GM21737 (cell line): Measurements from ENCODE around the gene RTN3.
"Not testable (repeated sequence)": the region's sequence is repeated elsewhere in the genome, so short reads cannot be mapped to it uniquely, and the experiment has no call there.

Experiments used
- ATAC-seq: cut with Tn5 transposase; IDR thresholded peaks from one replicate; pipeline ENCODE4 v1.9.1; 2021; ENCODE audit warnings: mild to moderate bottlenecking, moderate library complexity; ENCODE audit not compliant: unreplicated experiment

The RTN3 gene

DNA sequence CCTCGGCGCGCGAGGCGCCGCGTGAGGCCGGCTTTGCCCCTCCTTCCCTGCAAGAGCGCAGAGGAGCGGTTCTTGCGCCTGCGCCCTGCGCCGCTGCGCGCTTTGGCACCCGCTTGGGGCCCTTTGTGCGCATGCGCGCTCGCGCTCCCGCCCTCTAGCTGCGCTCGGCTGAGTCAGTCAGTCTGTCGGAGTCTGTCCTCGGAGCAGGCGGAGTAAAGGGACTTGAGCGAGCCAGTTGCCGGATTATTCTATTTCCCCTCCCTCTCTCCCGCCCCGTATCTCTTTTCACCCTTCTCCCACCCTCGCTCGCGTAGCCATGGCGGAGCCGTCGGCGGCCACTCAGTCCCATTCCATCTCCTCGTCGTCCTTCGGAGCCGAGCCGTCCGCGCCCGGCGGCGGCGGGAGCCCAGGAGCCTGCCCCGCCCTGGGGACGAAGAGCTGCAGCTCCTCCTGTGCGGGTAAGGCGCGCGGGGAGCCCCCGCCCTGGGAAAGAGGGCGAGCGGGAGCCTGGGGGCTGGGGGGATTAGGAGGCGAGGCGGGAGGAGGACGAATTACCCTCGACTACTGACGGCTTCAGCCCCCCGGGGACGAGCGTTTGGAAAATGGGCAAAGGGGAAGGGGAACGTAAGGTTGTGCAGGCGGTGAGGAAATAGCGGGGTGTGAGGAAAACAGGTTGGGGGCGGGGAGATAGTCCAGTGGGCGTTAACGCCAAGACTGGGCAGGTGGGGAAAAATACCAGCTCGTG, at the start of gene RTN3:
TSS of gene RTN3 (plus strand) at position 180 of the 745 bp plus-strand sequence. CDS start at position 317, 137 bp downstream.
- peak; percentile 86 for ATAC-seq

DNA sequence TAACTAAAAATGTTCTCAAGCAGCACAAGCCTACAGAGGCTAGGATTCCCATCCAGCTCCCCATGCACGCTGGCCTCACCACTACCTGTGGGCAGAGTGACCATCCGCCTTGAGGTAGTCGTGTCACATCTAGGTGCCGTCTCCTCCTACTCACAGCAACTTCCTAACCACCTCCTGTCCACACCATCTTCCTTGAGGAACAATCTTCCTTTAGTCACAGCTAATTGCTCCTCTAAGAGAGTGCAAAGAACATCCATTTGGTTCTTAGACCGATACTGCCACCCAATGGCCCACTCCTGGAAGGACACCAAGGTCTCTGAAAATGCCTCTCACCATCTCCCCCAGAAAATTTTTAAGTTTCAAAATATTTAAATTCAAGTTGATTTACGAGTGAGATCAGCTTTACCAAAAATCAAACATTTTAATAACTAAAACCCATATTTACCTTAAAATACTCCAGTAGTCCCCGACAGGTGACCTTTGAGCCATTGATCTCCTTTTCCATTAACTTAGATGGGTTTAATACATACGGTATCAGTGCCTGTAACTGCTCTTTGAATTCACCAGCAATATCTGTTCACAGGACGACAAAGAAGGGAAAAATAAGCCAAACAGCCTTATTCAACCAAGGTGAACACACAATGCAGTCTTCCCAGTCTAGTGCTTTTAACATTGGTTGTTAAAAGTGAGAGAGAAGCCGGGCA, 45.4 kb upstream of the RTN3 start:
- no peak for ATAC-seq

DNA sequence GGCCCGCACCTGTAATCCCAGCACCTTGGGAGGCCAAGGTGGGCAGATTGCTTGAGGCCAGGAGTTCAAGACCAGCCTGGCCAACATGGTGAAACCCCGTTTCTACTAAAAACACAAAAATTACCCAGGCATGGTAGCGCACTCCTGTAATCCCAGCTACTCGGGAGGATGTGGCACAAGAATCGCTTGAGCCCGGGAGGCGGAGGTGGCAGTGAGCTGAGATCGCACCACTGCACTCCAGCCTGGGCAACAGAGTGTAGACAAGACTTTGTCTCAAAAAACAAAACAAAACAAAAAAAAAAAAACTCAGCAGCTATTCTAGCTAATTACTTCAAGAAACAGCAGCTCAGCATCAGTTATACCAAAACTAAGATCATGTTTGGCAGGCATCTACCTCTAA, 42.9 kb upstream of the RTN3 start:
- ATAC-seq = not testable (repeated sequence)

- no peak for ATAC-seq
Measured at GRCh38 chr11:63639199-63639832, 42.0 kb upstream of the RTN3 start.

GRCh38 chr11:63641727-63642126, 39.6 kb upstream of the RTN3 start:
- ATAC-seq = no peak

GRCh38 chr11:63643205-63643604, 38.1 kb upstream of the RTN3 start:
- ATAC-seq = no peak

- ATAC-seq = no peak
Measured at GRCh38 chr11:63652671-63653070, 28.6 kb upstream of the RTN3 start.

- ATAC-seq = no peak
Measured at GRCh38 chr11:63660972-63661371, 20.3 kb upstream of the RTN3 start.

DNA sequence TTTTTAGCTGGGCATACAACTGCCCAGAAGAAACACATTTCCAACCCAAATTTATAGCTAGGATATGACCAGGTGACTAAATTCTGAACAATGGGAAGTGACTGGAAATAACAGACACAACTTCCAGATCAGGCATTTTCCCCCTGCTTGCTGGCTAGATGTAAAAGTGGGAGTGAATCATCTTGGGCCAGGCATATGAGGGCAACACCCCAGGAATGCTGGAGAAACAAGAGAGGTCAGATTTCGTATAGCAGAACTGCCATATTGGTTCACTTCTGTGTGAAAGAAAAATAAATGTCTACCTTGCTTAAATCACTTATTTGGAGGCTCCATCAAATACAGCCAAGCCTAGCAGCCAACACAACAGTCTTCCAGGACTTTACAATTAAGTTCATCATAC, 17.5 kb upstream of the RTN3 start:
- no peak for ATAC-seq

GRCh38 chr11:63666874-63667273, 14.4 kb upstream of the RTN3 start:
- no peak for ATAC-seq

- ATAC-seq = no peak
Measured at GRCh38 chr11:63667995-63668795, 13.1 kb upstream of the RTN3 start.

DNA sequence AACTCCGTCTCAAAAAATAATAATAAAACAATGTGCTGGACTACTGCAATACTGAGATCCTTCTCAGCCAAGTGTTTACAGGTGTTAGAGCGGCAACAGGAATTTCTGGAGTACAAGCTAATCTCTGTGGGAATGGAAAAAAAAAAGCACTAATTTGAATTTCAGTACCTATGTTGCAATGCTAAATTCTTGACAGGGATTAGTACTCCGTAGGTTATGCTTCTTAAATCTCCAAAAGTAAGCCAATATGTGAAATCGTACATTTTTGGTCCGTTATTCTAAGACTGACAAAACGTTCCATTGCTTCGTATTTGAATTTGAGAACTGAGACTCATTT, 11.2 kb upstream of the RTN3 start:
- no peak for ATAC-seq

GRCh38 chr11:63670433-63671321, 10.6 kb upstream of the RTN3 start:
- ATAC-seq = peak; percentile 43

- ATAC-seq = peak; percentile 80
Measured at GRCh38 chr11:63671322-63672155, 9.8 kb upstream of the RTN3 start, which contains the start of gene ATL3. ATL3 (minus strand) TSS chr11:63671376; CDS start chr11:63671335, 41 bp downstream.

DNA sequence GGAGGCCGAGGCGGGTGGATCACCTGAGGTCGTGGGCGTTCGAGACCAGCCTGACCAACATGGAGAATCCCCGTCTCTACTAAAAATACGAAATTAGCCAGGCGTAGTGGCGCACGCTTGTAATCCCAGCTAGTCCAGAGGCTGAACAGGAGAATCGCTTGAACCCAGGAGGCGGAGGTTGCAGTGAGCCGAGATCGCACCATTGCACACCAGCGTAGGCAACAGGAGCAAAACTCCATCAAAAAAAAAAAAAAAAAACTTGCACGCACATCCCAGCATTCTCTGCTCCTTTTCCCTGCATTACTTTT, 9.2 kb upstream of the RTN3 start:
- no peak for ATAC-seq

DNA sequence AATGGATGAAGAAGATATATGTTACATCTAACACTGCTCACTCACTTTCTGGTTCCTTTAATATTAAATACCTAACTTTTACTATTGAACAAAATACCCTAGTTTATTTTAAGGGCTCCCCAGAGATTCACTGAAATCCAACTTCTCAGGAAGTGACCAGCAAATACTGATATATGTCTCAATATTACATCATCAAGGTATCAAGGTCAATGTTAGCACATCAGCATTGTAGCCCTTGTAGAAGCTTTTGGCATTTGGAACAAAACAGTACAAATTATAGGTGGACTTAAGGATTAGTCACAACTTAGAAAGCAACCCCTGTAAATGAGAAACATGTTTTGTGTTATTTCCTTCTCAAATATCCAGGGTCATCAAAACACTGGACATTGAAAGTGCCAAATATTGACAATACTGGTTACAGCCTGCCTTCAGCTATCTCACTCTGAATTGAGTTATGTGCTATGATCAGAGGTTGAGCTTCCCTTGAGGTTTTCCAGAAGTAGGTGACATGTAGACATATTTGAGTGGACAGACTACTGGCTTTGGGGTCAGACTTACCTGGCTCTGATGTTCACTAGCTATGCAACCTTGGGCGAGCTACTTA, 8.3 kb upstream of the RTN3 start:
- no peak for ATAC-seq

- no peak for ATAC-seq
Measured at GRCh38 chr11:63673579-63673978, 7.7 kb upstream of the RTN3 start.

DNA sequence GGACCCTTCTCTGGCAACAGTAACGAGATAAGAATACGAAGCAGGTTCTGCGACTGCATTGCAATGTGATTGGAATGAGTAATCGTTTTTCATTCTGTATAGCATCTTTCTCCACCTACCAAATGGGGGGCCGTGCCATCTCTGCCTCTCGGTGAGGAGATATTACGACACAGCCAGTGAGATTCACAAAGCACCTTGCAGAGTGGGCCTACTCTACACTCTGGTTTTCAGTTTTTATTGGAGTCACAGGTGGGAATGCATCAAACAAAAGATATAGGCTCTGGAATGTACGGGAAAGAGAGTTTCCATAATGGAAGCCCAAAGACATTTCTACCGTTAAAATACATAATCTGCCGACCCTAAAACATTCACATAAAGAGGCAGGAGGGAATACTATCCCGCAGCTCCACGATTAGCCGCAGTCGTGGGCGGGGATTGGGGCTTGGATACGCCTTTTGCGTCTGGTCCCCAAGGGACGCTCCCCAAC, 423 bp upstream of the RTN3 start:
- peak; percentile 7 for ATAC-seq
